Measurements from ENCODE around the gene ATP2B2.

ATP2B2 gene

DNA sequence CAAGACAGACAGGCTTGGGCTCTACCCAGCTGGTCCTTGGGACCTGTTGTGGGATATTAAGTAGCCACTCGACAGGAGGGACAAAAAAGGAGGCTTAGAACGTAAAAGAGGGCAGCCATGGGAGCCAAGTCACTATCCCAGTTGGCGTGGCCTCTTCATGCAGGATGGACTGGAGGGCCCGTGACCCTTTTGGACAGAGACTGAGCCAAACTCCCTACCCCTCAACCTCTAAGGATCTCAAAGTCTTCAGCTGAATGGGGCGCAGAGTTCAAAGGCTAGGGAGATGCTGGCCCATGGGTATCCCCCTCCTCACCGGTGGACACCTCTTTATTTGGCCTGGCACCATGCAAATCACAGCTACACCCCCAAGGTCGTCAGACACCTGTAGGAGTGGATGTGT is 126.6 kb downstream of the ATP2B2 start:
- FAIRE-seq, result no peak

DNA sequence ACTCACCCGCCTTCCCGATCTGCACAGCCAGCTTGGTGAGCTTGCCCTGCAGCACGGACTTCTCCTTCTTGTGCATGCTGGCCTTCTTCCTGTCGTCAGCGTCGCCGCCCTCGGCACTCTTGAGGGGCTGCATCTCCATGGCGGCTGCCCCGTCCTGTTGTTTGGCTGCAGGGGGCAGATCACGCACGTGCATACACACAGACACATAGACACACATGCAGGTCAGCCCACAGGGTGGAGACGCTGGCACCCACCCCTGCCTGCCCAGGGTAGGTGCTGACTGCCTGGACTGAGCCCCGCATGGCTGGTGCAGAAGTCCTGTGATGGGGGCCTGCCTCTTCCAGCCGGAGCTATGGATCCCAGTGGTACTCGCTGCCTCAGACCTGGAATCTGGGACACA is 127.1 kb downstream of the ATP2B2 start:
- no peak for FAIRE-seq

DNA sequence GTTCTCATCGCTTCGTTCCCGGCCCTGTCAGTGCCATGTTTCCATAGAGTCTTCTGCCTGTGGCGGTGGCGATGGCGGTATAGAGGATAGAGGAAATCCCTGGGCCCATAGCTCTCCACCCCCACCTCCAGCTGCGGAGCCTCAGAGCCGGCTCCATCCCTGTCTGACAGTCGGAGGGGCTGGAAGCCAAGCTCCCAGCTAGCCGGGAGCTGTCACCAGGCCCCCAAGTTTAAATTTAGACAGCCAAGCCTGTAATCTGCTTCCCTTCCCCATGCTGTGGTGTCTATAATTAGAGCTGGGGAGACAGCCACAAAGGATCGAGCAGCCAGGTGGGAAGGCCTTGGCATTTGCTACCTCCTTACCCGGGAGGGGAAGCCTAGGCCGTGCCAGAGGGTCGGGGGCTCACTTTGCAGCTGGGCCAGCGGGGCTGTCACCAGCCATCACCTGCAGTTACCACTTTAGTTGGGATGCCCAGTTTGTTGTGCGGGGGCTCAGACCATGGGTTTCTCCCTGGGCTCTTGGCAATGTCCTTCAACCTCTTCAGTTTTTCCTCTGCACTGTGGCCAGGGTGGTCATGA is 128.1 kb downstream of the ATP2B2 start:
- FAIRE-seq, result no peak

DNA sequence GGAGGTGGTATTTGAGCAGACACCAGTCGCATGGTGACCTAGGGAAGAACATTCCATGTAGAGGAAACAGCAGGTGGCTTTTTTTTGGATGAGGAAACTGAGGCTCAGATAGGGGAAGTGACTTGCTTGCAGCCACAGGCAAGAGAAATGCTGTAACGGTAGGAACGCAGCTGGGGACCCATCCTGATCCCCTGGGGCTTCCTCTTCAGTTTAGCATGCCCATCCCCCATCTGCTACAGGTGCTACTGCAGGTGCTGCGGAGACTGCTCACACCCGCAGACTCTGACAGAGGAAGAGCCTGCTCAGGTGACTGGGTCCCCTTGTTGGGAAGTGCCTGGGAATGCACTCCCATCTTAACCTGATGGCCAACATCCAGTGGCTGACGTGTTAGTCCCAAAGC is 129.0 kb downstream of the ATP2B2 start:
- FAIRE-seq, result no peak

DNA sequence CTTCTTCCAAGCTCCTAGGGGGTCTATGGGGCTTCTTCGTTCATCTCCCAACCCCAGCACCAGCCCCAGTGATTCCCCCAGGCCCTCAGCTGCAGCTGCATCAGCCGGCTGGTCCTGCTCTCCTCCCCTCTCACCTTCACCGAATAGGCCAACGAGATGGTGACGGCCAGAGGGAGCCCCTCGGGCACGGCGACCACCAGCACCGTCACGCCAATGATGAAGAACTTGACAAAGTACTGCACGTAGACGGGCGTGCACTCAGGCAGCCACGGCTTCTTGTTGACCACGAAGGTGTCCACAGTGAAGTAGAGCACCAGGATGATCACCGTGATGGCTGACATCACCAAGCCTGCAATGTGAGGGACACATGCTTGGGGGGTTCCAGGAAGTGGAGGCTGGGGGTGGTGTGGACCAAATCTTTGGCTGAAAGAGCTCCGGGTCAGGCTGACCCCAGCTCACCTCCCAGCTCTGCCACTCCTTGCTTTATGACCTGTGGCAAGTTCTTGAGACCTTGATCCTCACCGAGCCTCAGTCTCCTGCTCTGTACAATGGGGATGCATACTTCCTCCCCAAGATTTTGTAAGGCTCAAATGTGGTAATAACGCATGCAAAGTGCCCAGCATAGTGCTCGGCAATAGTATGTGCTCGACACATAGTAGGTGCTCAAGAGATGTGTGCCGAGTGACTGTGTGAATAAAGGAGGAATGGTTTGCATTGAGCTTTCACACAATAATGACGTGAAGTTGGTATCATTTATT is 129.9 kb downstream of the ATP2B2 start:
- FAIRE-seq, result no peak

DNA sequence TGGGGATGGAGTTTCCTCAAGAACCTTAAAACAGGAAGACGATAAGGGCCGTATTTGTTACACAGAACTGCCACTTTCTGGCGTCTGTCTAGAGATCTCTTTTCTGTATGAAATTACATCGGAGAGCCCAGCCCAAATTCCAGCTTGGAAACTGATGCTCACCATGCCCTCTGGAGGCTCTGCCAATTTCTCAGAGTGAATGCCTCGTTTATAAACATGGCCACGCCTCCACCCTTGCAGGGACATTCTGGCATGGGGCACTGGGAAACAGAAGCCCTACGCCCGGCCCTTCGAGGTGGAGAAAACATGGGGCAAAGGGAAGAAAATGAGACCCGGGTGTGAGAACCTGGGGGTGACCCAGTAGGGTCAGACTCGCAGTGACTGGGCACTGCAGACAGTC is 131.1 kb downstream of the ATP2B2 start:
- FAIRE-seq, result no peak

DNA sequence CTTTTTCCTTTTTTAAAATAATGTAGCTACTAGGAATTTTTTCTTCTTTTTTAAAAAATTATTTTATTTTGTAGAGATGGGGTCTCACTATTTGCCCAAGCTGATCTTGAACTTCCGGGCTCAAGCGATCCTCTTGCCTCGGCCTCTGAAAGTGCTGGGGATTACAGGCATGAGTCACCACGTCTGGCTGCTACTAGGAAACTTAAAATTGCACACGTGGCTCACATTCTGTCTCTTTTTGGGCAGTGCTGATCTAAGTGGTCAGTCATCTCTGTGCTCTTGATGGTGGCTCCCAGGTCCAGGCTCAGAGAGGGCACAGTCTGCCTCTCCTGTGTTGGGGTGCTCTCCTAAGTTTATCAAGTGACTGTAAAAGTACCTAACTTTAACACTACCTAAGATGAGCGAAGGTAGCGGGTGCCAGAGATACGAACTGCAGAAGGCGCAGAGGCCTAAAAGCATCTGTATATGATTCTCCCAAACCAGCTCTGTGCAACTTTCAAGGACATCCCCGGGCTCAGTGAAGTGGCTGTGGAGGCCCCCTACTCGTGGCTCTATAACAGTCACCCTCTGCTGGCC is 131.6 kb downstream of the ATP2B2 start:
- FAIRE-seq, result no peak

DNA sequence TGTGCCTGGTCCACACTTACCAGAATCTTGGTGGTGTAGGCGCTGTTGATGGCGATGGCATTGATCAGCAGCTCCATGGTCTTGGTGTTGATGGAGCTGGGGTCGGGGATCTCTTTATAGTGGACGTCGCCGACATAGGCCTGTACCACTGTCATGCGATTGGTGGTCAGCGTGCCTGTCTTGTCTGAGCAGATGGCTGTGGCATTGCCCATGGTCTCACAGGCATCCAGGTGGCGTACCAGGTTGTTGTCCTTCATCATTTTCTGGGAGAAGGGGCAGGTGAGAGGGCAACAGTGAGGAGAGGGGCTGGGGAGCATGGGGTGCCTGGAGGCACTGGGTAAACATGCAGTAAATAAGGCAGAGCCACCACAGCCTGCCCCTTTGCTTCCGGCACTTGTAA is 133.6 kb downstream of the ATP2B2 start:
- no peak for FAIRE-seq

DNA sequence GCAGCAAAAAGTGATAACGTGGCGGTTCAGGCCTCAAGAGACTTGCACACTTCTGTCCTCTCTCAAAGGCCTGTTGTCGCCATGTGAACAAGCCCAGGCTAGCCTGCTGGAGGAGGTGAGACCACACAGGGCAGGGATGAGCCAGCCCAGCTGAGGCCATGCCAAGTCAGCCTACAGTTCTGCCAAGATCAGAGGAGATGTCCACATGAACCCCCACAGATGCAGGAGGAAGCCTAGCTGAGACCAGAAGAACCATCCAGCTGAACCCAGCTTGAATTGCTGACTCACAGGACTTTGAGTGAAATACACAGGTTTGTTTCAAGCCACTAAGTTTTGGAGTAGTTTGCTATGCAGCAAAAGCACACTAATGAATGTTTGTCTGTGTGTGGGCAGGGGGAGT is 134.2 kb downstream of the ATP2B2 start:
- FAIRE-seq, result no peak

DNA sequence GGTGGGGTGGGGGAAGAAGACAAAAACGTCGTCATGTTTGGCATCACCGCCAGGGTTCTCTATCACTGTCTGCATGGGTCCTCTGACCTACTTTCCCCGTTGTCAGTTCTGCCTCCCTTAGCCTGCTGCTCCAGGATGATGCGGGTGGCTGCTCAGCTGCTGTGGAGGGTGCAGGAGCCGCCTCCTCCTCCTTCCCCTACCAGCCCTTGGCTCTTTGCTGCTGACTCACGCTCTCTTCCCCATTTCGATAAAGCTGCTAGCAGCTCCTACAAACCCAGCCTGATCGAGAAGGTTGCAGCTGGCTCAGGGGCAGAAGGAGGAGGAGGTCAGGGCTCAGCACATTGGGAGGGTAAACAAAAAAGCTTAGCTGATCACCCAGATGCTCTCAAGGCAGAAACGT is 135.0 kb downstream of the ATP2B2 start:
- FAIRE-seq, result no peak

DNA sequence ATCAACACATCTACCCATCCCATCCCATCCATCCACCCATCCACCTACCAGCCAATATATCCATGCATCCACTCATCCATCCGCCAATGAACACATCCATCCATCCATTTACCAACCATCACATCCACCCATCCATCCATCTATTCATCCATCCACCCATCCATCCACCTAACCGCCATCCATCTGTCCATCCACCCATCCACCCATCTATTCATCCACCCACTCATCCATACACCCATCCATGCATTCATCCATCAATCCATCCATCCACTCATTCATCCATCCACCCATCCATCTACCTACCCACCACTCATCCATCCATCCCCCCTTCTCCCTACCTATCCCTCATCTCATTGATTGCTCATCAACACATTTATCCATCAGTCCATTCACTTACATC is 136.9 kb downstream of the ATP2B2 start:
- FAIRE-seq, result no peak

DNA sequence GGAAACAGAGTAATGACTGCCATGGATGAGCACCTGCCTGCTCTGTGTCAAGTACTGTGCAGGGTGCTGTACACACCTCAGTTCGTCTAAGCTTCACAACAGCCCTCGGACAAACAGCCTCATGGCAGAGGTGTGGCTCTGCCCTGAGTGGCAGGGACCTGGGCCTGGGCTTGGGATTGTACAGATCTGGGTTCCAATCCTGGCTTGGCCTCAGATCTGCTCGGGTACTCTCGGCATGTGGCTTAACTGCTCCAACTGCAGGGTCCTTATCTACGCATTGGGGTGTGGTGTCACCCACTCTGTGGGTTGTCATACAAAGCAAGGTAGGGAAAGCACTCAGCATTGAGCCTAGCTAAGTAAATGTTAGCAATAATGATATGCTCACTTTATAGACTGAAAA is 137.9 kb downstream of the ATP2B2 start:
- FAIRE-seq, result no peak

DNA sequence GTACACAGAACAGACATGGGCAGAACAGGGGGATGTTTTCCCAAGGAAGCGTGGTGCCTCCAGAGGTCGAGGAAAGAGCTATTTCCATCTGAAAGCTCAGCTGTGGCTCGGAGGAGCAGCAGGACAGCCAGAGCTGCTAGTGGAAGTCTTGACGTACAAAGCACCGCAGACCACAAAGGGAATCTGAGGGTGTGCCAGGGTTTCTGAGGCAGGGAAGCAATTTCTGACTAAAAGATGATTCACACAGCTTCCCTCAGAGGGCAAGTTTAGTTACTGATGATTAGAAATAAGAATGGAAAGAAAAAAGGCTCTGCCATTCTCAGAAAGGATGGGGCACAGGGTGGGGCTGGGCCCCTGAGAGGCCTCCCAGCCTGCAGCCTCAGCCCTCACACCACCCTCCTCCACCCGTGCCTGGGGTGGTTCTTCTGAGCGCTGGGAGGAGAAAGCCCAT is 138.7 kb downstream of the ATP2B2 start:
- no peak for FAIRE-seq

DNA sequence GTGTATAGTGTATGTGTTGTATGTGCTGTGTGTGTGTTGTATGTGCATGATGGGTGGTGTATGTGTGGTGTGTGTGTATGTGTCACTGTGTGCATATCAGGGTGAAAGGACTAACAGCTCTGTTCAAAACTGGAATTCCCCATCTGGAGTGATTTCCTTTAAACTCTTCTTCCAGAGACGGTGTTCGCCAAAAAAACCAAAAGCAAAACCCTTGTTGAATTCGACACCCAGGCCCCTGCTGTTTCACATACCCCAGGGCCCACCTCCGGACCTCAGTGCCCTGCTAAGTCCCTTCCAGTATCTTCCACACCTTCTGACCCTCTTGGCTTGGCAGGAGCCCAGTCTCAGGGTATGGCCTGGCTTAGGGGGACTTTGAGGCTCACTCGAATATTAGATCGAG is 139.6 kb downstream of the ATP2B2 start:
- no peak for FAIRE-seq

DNA sequence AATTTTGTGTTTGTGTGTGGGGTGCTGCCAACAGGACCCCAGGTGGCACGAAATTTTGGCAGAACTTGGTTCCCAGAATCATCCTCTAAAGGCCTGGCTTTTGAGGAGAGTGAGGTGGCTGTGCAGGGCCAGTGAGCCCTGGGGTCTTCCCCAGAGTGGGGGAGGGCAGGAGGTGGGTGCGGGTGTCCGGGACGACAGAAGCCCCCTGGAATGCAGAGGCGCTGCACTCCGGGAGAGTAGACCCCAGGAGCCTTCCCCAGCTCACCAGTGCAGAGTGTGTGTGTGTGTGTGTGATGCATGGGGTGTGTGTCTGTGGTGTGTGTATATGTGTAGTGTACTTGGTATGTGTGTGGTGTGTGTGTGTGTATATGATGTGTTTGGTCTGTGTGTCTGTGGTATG is 140.1 kb downstream of the ATP2B2 start:
- FAIRE-seq, result no peak

DNA sequence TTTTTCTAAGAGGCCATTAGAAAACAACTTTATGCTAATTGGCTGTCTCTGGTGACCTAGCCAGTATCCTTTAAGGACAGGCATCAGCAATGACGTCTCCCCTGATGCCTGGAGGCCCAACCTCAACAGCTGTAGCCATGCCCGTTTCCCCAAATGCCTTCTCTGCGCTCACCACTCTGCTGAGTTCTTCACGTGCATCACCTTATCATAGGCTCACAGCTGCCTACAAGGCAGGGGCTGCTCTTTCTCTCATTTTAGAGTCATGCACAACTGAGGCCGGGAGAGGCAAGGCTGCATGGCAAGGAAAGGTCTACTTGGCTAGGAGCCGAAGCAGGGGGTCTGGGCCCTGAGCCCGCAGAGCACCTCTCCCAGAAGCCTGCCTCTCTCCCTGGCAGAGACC is 140.6 kb downstream of the ATP2B2 start:
- FAIRE-seq, result no peak

DNA sequence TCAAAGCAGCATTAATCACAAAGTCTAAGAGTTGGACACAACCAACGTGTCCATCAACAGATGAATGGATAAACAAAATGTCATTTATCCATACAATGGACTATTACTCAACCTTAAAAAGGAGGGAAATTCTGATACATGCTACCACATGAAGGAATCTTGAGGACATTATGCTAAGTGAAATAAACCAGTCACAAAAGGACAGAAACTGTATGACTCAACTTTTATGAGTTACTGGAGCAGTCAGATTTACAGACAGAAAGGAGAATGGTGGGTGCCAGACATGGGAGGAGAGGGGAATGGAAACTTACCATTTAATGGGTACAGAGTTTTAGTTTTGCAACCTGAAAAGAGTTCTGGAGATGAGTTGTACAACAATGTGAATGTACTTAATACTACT is 141.5 kb downstream of the ATP2B2 start:
- no peak for FAIRE-seq

DNA sequence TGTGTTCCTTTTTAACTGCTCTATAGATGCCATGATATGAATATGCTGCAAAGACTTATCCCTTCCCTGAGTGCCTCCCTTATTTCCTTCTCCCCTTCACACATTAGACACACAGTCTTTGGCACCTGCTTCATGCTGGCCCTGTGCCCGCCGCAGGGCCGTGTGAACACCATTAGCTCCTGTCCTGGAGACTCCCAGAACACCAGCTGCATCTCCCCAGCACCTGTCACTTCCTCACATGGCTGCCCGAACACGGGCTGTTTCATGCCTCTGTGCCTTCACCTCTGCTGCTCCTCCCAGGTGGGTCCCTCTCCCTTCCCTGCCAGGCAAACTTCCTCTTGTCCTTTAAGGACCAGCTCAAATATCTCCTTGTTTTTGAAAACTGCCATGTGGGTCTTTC is 144.0 kb downstream of the ATP2B2 start:
- no peak for FAIRE-seq

DNA sequence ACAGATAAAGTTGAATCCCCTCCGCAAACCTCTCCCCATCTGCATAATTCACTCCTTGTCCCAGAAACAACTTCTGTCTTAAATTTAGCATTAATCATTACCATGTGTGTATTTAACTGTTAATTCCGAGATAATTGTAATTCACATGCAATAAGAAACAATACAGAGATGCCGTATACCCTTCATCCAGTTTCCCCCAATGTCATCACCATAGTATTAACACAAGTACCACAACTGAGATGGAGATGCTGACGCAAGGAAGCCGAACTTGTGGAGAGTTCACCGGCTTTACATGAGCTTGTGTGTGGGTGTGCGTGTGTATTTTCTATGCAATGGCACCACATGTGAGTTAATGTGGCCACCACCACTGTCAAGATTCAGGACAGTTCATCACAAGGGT is 144.9 kb downstream of the ATP2B2 start:
- no peak for FAIRE-seq

DNA sequence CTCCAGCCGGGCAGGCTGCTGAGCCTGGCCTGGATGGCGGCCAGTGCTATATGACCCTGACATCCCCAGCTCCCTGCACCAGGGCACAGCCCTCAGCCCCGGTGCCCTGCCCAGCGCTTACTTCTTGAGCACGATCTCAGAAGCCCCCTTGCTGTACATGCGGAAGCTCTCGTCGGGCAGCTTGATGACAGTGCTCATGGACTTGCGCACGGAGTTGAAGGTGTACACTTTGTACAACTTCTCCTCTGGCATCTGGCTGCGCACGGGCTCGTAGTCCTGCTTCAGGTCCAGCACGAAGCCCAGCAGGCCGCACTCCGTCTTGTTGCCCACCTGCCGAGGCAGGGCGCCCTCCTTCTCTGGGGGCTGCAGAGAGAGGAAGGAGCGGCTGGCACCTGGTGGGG is 145.6 kb downstream of the ATP2B2 start:
- no peak for FAIRE-seq

DNA sequence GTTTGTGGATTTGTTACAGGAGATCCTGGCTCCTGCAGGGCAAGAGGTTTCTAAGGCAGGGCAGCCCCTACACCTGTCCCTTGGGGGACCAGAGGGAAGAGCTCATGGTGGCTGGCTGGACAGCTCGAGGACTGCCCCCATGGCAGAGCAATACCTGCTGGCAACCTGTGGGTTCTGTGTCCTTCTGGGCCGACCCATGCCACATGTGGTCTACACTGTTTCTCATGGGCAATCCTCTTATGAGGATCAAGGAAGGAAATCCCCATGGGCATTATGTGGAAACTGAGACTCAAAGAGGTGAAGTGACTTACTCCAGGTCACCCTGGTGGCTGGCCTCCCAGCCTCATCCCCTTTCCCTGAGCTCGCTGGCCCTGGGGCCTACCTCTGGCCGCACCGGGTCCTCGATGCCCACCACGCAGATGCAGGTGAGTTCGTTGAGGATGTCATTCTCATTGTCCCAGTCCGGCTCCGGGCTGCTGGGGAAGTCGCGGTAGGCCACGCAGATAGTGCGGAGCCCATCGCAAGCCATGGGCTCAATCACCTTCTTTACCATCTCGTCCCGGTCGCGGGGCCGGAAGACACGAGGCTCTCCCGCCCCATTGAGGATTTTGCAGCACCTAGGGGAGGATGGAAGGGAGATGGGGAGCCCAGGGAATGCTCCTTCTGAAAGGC is 146.9 kb downstream of the ATP2B2 start:
- no peak for FAIRE-seq

DNA sequence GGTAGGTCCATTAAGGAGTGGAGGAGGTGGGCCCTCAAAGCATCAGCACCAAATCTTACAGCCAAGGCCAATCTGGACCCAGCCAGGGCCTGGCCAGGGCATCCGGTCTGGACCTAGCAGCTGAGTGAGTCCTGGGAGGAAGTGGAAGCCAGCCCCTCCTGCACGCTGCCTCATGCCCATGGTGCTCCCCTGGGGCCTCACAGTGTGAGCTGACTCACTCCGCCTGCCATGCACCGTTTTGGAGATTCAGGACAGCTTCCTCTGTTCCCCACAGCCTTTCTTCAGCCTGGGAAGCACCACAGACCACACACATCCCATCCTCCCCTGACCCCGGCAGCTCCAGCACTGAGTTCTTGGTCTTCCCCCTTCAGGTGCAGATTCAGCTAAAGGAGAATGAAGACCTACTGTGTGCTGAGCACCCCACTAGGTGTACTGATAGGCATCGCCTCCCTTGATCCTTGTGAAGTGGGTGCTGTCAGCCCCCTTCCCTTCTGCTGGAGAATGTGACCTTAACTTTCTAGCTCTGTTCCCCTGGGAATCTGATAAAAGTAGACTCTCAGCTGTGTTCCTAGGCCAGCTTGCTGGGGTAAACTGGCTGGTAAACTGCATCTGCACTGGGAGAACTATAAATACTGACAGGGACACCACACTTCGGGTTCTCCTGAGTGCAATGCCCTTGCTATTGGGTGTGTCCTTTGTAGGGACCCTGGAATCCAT is 147.6 kb downstream of the ATP2B2 start:
- no peak for FAIRE-seq

DNA sequence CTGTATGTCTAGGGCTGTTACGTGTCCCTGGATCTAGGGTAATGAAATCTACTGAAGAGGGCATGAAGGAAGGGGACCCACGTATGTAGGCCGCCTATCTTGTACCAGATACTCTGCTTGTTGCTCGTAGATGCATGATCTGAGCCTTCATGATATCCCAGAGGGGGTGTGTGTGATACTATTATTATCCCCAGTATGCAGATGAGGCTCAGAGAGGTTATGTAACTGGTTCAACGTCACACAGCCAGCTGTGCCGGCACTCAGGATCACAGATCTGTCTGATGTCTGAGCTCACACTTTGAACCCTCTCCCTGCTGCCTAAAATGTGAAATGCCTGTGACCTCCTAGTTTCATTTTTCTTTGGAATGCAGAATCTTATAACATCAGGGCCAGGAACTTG is 148.3 kb downstream of the ATP2B2 start:
- no peak for FAIRE-seq
